ENCODE results near the gene HTRA3.

- TF ChIP-seq CTCF (IDR thresholded peaks at IDR 0.05): no peak
- no peak for TF ChIP-seq POLR2A (IDR thresholded peaks at IDR 0.05)
These were observed 38.7 kb upstream of the HTRA3 start for GRCh38 chr4:8230891-8231290.
